DOHH2 (cell line): Measurements from ENCODE around the gene TENT4A.

ENCODE experiments used
- EZH2phosphoT487 ChIP-seq: fragments of 200-600 bp; sonication (generic); IDR thresholded peaks from 2 replicates; pipeline ENCODE4 v1.6.1; 2017; ENCODE audit warnings: borderline replicate concordance, mild to moderate bottlenecking, antibody characterized with exemption, low read length, moderate library complexity, mixed read lengths
- TF ChIP-seq, protein P1 (sequence below): fragments of 200-600 bp; sonication (generic); IDR thresholded peaks from one replicate; pipeline ENCODE4 v1.5.1; 2014; ENCODE audit warnings: antibody characterized with exemption, mild to moderate bottlenecking, low read depth, low read length; ENCODE audit not compliant: poor library complexity, severe bottlenecking

DNA sequence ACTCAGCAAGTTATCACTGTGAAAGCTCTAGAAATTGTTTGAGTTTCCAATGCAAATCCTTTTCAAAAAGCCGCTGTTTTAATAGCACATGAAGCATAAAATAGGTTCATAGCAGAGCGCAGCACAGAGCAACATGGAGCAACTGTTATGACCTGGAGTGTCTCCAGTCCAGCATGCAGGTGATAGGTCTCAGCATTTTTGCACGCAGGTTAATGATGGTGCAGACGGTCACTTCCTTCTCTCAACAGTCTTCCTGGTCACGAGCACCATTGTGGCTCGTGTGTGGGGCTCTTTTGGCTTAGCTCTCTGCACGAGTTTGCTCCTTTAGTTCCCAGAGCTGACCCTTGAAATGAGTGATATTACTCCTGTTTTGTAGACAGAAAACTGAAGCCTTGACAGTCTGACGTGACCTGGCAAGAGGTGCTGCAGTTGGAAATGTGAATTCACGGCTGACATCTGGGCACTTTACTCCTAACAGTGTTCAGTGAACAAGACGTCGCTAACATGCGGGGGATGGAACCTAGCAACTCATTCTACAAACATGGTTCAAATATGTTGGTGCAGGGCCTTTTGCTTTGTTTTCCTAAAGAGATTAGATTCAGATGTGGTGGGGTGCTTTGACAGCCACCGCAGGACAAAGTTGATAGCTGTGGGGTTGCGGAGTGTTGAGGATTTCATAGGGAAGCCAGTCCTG lies 10.0 kb downstream of the TENT4A start:
- no peak for TF ChIP-seq EZH2phosphoT487
- TF ChIP-seq, protein P1, sequence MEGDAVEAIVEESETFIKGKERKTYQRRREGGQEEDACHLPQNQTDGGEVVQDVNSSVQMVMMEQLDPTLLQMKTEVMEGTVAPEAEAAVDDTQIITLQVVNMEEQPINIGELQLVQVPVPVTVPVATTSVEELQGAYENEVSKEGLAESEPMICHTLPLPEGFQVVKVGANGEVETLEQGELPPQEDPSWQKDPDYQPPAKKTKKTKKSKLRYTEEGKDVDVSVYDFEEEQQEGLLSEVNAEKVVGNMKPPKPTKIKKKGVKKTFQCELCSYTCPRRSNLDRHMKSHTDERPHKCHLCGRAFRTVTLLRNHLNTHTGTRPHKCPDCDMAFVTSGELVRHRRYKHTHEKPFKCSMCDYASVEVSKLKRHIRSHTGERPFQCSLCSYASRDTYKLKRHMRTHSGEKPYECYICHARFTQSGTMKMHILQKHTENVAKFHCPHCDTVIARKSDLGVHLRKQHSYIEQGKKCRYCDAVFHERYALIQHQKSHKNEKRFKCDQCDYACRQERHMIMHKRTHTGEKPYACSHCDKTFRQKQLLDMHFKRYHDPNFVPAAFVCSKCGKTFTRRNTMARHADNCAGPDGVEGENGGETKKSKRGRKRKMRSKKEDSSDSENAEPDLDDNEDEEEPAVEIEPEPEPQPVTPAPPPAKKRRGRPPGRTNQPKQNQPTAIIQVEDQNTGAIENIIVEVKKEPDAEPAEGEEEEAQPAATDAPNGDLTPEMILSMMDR = no peak
